ENCODE data around the gene KATNB1. TPM values are rescaled to one million over a fixed set of nuclear protein-coding genes. Genes with fewer than 3 reads are reported as not detected.
"Not testable (repeated sequence)": the region's sequence is repeated elsewhere in the genome, so short reads cannot be mapped to it uniquely, and the experiment has no call there.

Gene KATNB1
- total RNA-seq, 3 donors from 2014 or later = 15.5 to 20.9 (median 17.0) TPM

GRCh38 chr16:57774705-57775285 is 39.2 kb downstream of the KATNB1 start:
- no peak for TF ChIP-seq CTCF (IDR thresholded peaks at IDR 0.05)
- intact Hi-C loops (cut with DNase I; ENCODE audit: low total_unique reads) = no loop called here
- Histone ChIP-seq H3K27me3 (no peaks in the 10 kb centered on the region), H3K27ac (no peak overlapping the region), H3K9me3 (no peaks in the 10 kb centered on the region), H3K4me3 (no peak overlapping the region), H3K36me3 (no peaks in the 10 kb centered on the region), H3K4me1 (no peaks in the 10 kb centered on the region)
- no peak for DNase-seq (ENCODE audit: low spot score in 2 of 2)

- intact Hi-C loops (cut with DNase I; ENCODE audit: low total_unique reads) = no loop called here
- Histone ChIP-seq H3K9me3 (no peaks in the 10 kb centered on the region), H3K36me3 (no peaks in the 10 kb centered on the region), H3K27me3 (no peaks in the 10 kb centered on the region), H3K27ac (no peak overlapping the region), H3K4me3 (no peak overlapping the region), H3K4me1 (no peaks in the 10 kb centered on the region)
- no peak for DNase-seq (ENCODE audit: low spot score in 2 of 2)
- TF ChIP-seq POLR2AphosphoS5 (IDR thresholded peaks at IDR 0.05) (no peak), POLR2A (IDR thresholded peaks at IDR 0.05) (no peak), CTCF (IDR thresholded peaks at IDR 0.05) (no peak)
Observed at GRCh38 chr16:57775661-57776469, 40.3 kb downstream of the KATNB1 start.

- Histone ChIP-seq H3K9me3 (no peaks in the 10 kb centered on the region), H3K4me3 (no peak overlapping the region), H3K27me3 (no peaks in the 10 kb centered on the region), H3K36me3 (no peaks in the 10 kb centered on the region), H3K27ac (no peak overlapping the region), H3K4me1 (no peaks in the 10 kb centered on the region)
- DNase-seq (ENCODE audit: low spot score in 2 of 2) = no peak
- intact Hi-C loops (cut with DNase I; ENCODE audit: low total_unique reads) = no loop called here
- TF ChIP-seq POLR2AphosphoS5 (IDR thresholded peaks at IDR 0.05) = no peak
Observed at GRCh38 chr16:57778658-57779057, 43.1 kb downstream of the KATNB1 start.

- H3K36me3 ChIP-seq; H3K9me3 ChIP-seq; H3K4me1 ChIP-seq; DNase-seq (ENCODE audit: low spot score in 2 of 2); intact Hi-C loops (cut with DNase I; ENCODE audit: low total_unique reads); H3K27me3 ChIP-seq; H3K4me3 ChIP-seq; H3K27ac ChIP-seq: not testable (repeated sequence)
Observed at GRCh38 chr16:57779836-57780235, 44.3 kb downstream of the KATNB1 start.

- H3K9me3 ChIP-seq = no peaks in the 10 kb centered on the region
- intact Hi-C loops (cut with DNase I; ENCODE audit: low total_unique reads) = no loop called here
- DNase-seq (ENCODE audit: low spot score in 2 of 2) = no peak
- H3K4me3 ChIP-seq = no peak overlapping the region
- H3K4me1 ChIP-seq = no peaks in the 10 kb centered on the region
- no peaks in the 10 kb centered on the region for H3K27me3 ChIP-seq
- no peak for TF ChIP-seq POLR2AphosphoS5 (IDR thresholded peaks at IDR 0.05)
- no peak for TF ChIP-seq POLR2A (IDR thresholded peaks at IDR 0.05)
- no peak for TF ChIP-seq CTCF (IDR thresholded peaks at IDR 0.05)
- H3K36me3 ChIP-seq = no peaks in the 10 kb centered on the region
- no peak overlapping the region for H3K27ac ChIP-seq
Observed at GRCh38 chr16:57781349-57781740, 45.8 kb downstream of the KATNB1 start.

GRCh38 chr16:57781741-57782606 is 46.4 kb downstream of the KATNB1 start:
- Histone ChIP-seq H3K4me3 (no peak overlapping the region), H3K36me3 (no peaks in the 10 kb centered on the region), H3K4me1 (no peaks in the 10 kb centered on the region), H3K9me3 (no peaks in the 10 kb centered on the region), H3K27me3 (no peaks in the 10 kb centered on the region), H3K27ac (no peak overlapping the region)
- no peak for TF ChIP-seq POLR2A (IDR thresholded peaks at IDR 0.05)
- TF ChIP-seq CTCF (IDR thresholded peaks at IDR 0.05) = no peak
- TF ChIP-seq POLR2AphosphoS5 (IDR thresholded peaks at IDR 0.05) = no peak
- no peak for DNase-seq (ENCODE audit: low spot score in 2 of 2)
- intact Hi-C loops (cut with DNase I; ENCODE audit: low total_unique reads) = no loop called here

GRCh38 chr16:57782607-57783055 is 47.1 kb downstream of the KATNB1 start:
- H3K4me3 ChIP-seq; H3K27me3 ChIP-seq; H3K27ac ChIP-seq; H3K4me1 ChIP-seq; intact Hi-C loops (cut with DNase I; ENCODE audit: low total_unique reads); H3K36me3 ChIP-seq; H3K9me3 ChIP-seq; DNase-seq (ENCODE audit: low spot score in 2 of 2): not testable (repeated sequence)

Data from breast epithelium (tissue), 4 donors.